RWPE1 (cell line): ENCODE data around the gene DAAM2.

ENCODE experiments used
- CTCF ChIA-PET: fragments of 350-600 bp; sonication (Branson Sonifier 250); formaldehyde crosslinking; extraction: SDS; loops from one replicate; lab custom pipeline; 2021; lab: Yijun Ruan, JAX
- POLR2A ChIA-PET: fragments of 400-600 bp; formaldehyde crosslinking; extraction: SDS; loops from one replicate; lab custom pipeline; 2020; ENCODE audit warnings: antibody characterized with exemption; ENCODE audit not compliant: low non-redundant PET; lab: Yijun Ruan, JAX
- DNase-seq: peaks from one replicate; pipeline ENCODE4 v3.0.0; 2012; ENCODE audit warnings: low spot score
- H3K27ac ChIP-seq: fragments of 450-650 bp; 2 replicates; pipeline ENCODE4 v1.5.1; 2017
- TF ChIP-seq, protein P1 (sequence below): fragments of 450-650 bp; conservative IDR thresholded peaks from 2 replicates; pipeline ENCODE4 v1.5.1; 2017; ENCODE audit warnings: low read depth, mild to moderate bottlenecking

The DAAM2 gene

DNA sequence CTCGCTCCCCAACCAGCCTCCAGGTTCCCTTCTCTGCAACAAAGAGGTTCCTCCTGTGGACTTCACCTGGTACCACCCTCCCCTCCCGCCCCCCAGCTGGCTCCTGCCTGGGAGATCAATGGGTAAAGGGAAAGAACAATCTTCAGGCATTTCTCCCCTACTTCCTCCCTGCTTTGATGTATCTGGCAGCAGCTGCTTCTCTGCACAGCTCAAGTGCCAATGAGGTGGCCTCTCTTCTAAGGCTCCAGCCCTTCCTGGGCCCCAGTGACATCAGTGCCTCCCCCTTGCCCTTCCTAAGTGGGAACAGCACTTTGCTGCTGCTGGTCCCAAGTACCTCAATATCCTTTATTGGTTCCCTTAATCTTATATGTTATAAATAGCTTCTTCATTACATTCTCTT, 118.6 kb downstream of the DAAM2 start:
- no peak overlapping the region for H3K27ac ChIP-seq
- DNase-seq = no peak
- TF ChIP-seq, protein P1, sequence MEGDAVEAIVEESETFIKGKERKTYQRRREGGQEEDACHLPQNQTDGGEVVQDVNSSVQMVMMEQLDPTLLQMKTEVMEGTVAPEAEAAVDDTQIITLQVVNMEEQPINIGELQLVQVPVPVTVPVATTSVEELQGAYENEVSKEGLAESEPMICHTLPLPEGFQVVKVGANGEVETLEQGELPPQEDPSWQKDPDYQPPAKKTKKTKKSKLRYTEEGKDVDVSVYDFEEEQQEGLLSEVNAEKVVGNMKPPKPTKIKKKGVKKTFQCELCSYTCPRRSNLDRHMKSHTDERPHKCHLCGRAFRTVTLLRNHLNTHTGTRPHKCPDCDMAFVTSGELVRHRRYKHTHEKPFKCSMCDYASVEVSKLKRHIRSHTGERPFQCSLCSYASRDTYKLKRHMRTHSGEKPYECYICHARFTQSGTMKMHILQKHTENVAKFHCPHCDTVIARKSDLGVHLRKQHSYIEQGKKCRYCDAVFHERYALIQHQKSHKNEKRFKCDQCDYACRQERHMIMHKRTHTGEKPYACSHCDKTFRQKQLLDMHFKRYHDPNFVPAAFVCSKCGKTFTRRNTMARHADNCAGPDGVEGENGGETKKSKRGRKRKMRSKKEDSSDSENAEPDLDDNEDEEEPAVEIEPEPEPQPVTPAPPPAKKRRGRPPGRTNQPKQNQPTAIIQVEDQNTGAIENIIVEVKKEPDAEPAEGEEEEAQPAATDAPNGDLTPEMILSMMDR = no peak
- CTCF ChIA-PET = no interaction called here
- POLR2A ChIA-PET = no interaction called here

DNA sequence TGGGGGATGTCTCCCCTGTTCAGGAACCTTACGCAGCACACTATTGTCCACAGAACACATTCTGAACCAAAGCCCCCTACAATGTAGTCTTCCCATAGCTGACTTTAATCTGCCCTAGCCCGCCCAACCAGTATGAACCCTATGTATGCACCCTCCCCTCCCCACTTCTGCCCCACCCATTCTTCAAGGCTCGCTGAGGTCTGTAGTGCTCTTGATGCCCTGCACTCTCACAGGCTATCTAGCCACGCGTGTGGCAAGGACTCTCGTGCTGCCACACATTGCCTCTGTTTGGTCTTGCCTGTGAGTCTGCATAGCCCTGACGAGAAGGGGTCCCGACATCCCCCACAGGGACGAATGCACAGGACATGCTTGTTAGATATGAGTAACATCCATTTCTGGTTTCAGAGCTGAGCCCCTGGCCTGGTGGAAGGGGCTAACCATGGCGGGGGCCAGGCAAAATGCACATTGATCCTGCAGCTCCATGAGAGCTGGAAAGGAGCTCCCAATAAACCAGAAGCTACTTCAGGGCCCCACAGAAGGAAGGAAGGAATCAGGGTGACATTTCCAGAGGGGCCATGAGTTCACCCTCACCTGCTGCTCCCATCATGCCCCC, 119.4 kb downstream of the DAAM2 start:
- no peak overlapping the region for H3K27ac ChIP-seq
- TF ChIP-seq, protein P1 = no peak
- DNase-seq = no peak
- ChIA-PET CTCF (interaction anchor here (1.0 kb wide), 1 partner anchor 434 kb away, joined by 3 read pairs; no protein-coding TSS in a partner anchor), POLR2A (no interaction called here)

- DNase-seq = no peak
Observed at GRCh38 chr6:39912446-39912845, 120.3 kb downstream of the DAAM2 start.

DNA sequence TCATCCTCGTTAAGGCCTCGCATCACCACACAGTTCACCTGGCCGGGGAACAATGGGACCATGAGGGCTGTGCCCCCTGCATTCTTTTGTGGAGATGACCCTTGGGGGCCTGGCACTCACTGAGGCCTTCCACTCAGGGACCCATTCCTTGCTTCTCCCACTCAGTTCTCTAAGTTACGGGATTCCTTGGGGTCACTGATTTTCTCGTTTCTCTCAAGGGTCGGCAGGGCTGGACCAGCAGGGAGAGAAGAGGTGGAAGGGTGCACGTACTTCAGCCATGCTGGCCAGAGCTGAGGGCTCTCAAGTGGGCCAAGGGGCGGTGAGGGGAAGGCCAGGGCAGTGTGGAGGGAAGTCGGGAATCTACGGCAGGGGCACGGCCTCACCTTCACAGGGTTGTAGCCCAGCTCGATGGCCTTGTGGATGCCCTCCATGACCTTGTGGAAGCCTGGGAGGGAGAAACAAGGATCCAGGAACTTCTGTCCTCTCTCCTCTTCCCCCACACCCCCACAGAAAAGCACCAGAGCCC, 121.3 kb downstream of the DAAM2 start:
- DNase-seq = no peak
- CTCF ChIA-PET = no interaction called here
- no peak overlapping the region for H3K27ac ChIP-seq
- TF ChIP-seq, protein P1 = no peak
- POLR2A ChIA-PET = no interaction called here

More at GRCh38 chr6:39912446-39912845, 120.3 kb downstream of the DAAM2 start:
- TF ChIP-seq, protein P1 = no peak
- POLR2A ChIA-PET = no interaction called here
- no peak overlapping the region for H3K27ac ChIP-seq
- CTCF ChIA-PET = interaction anchor here (1.0 kb wide), 1 partner anchor 433 kb away, joined by 3 read pairs; no protein-coding TSS in a partner anchor

GRCh38 chr6:39914239-39914638, 122.1 kb downstream of the DAAM2 start:
- DNase-seq = no peak
- TF ChIP-seq, protein P1 = no peak
- ChIA-PET POLR2A (no interaction called here), CTCF (no interaction called here)
- no peak overlapping the region for H3K27ac ChIP-seq

- CTCF ChIA-PET = no interaction called here
- POLR2A ChIA-PET = interaction anchor here (0.6 kb wide), 1 partner anchor 14 kb away, joined by 8 read pairs; no protein-coding TSS in a partner anchor
- H3K27ac ChIP-seq = no peak overlapping the region
- DNase-seq = no peak
- TF ChIP-seq, protein P1 = no peak
Observed at GRCh38 chr6:39915866-39916265, 123.7 kb downstream of the DAAM2 start.
